GM23338 (cell line): ENCODE measurements around the gene PDHB. TPM values are rescaled to one million over a fixed set of nuclear protein-coding genes. Genes with fewer than 3 reads are reported as not detected.

ENCODE experiments used
- ATAC-seq: fragments of 200-7000 bp; cut with Tn5 transposase; 3 replicates; pipeline ENCODE4 v1.9.1; 2020
- DNase-seq: peaks from one replicate; pipeline ENCODE4 v3.0.0-alpha.2; 2015; ENCODE audit warnings: low spot score
- H2AFZ ChIP-seq: fragments of 200-600 bp; sonication (generic); 2 replicates; pipeline ENCODE4 v1.8.0; 2016; ENCODE audit warnings: antibody characterized with exemption, mild to moderate bottlenecking, moderate library complexity
- H3F3A ChIP-seq: fragments of 200-600 bp; sonication (generic); replicated peaks from 2 replicates; pipeline ENCODE4 v1.8.0; 2017; ENCODE audit warnings: antibody characterized with exemption, mixed run types, low read depth
- H3K27ac ChIP-seq: fragments of 200-600 bp; sonication (generic); 2 replicates; pipeline ENCODE4 v1.6.1; 2016; ENCODE audit warnings: low read depth
- H3K27me3 ChIP-seq: fragments of 200-600 bp; sonication (generic); 2 replicates; pipeline ENCODE4 v1.8.0; 2016; ENCODE audit warnings: mild to moderate bottlenecking, mixed run types, moderate library complexity; ENCODE audit not compliant: insufficient read depth
- H3K36me3 ChIP-seq: fragments of 200-600 bp; sonication (generic); 2 replicates; pipeline ENCODE4 v1.8.0; 2016; ENCODE audit warnings: mild to moderate bottlenecking; ENCODE audit not compliant: insufficient read depth
- H3K4me1 ChIP-seq: fragments of 200-600 bp; sonication (generic); 2 replicates; pipeline ENCODE4 v1.8.0; 2016; ENCODE audit warnings: mild to moderate bottlenecking, moderate library complexity; ENCODE audit not compliant: insufficient read depth
- H3K4me2 ChIP-seq: fragments of 200-600 bp; sonication (generic); 2 replicates; pipeline ENCODE4 v1.7.1; 2017; ENCODE audit warnings: mixed run types
- H3K4me3 ChIP-seq: fragments of 200-600 bp; sonication (generic); 2 replicates; pipeline ENCODE4 v1.6.1; 2016; ENCODE audit warnings: mixed run types
- H3K79me2 ChIP-seq: fragments of 200-600 bp; sonication (generic); replicated peaks from 2 replicates; pipeline ENCODE4 v1.8.0; 2017; ENCODE audit warnings: mild to moderate bottlenecking; ENCODE audit not compliant: insufficient read depth
- H3K9me2 ChIP-seq: fragments of 200-600 bp; sonication (generic); 2 replicates; pipeline ENCODE4 v1.8.0; 2017; ENCODE audit not compliant: insufficient read depth
- H4K20me1 ChIP-seq: fragments of 200-600 bp; sonication (generic); replicated peaks from 2 replicates; pipeline ENCODE4 v1.8.0; 2017; ENCODE audit warnings: mild to moderate bottlenecking; ENCODE audit not compliant: insufficient read depth
- H3K27ac Mint-ChIP-seq: 2 replicates; pipeline ENCODE4 v1.8.0; 2020; ENCODE audit warnings: inconsistent platforms, mild to moderate bottlenecking, moderate library complexity, mixed read lengths
- H3K27me3 Mint-ChIP-seq: 3 replicates; pipeline ENCODE4 v1.8.0; 2022; ENCODE audit warnings: low read depth, mild to moderate bottlenecking, moderate library complexity, mixed read lengths, inconsistent platforms; ENCODE audit not compliant: insufficient read depth, poor library complexity
- H3K36me3 Mint-ChIP-seq: 3 replicates; pipeline ENCODE4 v1.8.0; 2021; ENCODE audit warnings: low read depth, mild to moderate bottlenecking, inconsistent platforms, moderate library complexity, mixed read lengths
- H3K4me1 Mint-ChIP-seq: 3 replicates; pipeline ENCODE4 v1.8.0; 2020; ENCODE audit warnings: mild to moderate bottlenecking, inconsistent platforms, mixed read lengths
- H3K4me3 Mint-ChIP-seq: 3 replicates; pipeline ENCODE4 v1.8.0; 2021; ENCODE audit warnings: moderate library complexity, mild to moderate bottlenecking, inconsistent platforms, mixed read lengths
- H3K9me3 Mint-ChIP-seq: 3 replicates; pipeline ENCODE4 v1.8.0; 2020; ENCODE audit warnings: moderate library complexity, mild to moderate bottlenecking, inconsistent platforms, mixed read lengths
- CREB1 ChIP-seq: fragments of 250-450 bp; sonication (Bioruptor Pico); IDR thresholded peaks from 2 replicates; pipeline ENCODE4 v1.5.0; 2020; ENCODE audit warnings: low read depth, mild to moderate bottlenecking, moderate library complexity
- CTCF ChIP-seq, 2 experiments: fragments of 200-600 bp in 1 of 2; sonication (generic) in 1 of 2; conservative IDR thresholded peaks; 2 replicates each; pipeline versions ENCODE4 v1.5.1 to v1.6.1; 2016 to 2017; ENCODE audit warnings: antibody characterized with exemption in 2 of 2, low read depth in 2 of 2, mild to moderate bottlenecking in 2 of 2, moderate library complexity in 1 of 2
- EZH2 ChIP-seq: fragments of 200-600 bp; sonication (generic); IDR thresholded peaks from one replicate; pipeline ENCODE4 v1.8.0; 2017; ENCODE audit warnings: antibody characterized with exemption, mild to moderate bottlenecking, low read depth; ENCODE audit not compliant: unreplicated experiment
- EZH2phosphoT487 ChIP-seq: fragments of 200-600 bp; sonication (generic); IDR thresholded peaks from one replicate; pipeline ENCODE4 v1.8.1; 2018; ENCODE audit warnings: antibody characterized with exemption; ENCODE audit not compliant: unreplicated experiment
- JUNB ChIP-seq: IDR thresholded peaks from one replicate; pipeline ENCODE4 v1.6.1; 2016; ENCODE audit warnings: antibody characterized with exemption; ENCODE audit not compliant: unreplicated experiment
- POLR2AphosphoS5 ChIP-seq: IDR thresholded peaks from 2 replicates; pipeline ENCODE4 v1.6.1; 2016; ENCODE audit warnings: antibody characterized with exemption, low read depth
- STAT1 ChIP-seq: IDR thresholded peaks from one replicate; pipeline ENCODE4 v1.6.1; 2016; ENCODE audit warnings: antibody characterized with exemption; ENCODE audit not compliant: unreplicated experiment
- ZNF114 ChIP-seq: fragments of 250-450 bp; sonication (Bioruptor Pico); IDR thresholded peaks from 2 replicates; pipeline ENCODE4 v1.5.0; 2020; ENCODE audit warnings: mild to moderate bottlenecking, moderate library complexity
- ZNF331 ChIP-seq: fragments of 250-450 bp; sonication (Bioruptor Pico); IDR thresholded peaks from 2 replicates; pipeline ENCODE4 v1.5.0; 2020; ENCODE audit warnings: low read depth, mild to moderate bottlenecking, moderate library complexity
- ZNF462 ChIP-seq: fragments of 250-450 bp; sonication (Bioruptor Pico); IDR thresholded peaks from 2 replicates; pipeline ENCODE4 v1.5.0; 2020; ENCODE audit warnings: mild to moderate bottlenecking, moderate library complexity
- polyA plus RNA-seq: library from polyadenylated mRNA; unstranded; fragments of >200 nt; fragmentation: Nextera tagmentation; extraction: Ambion mirVana; gene quantifications from 2 replicates; pipeline ENCODE4 v1.2.1, GENCODE V29; 2016
- total RNA-seq: library from RNA; depleted of rRNA; stranded (reverse); fragments of >200 nt; shearing (Covaris generic); gene quantifications from 2 replicates; pipeline ENCODE4 v1.2.3, GENCODE V29; 2014

Gene PDHB
- total and polyA plus RNA-seq, 2 experiments from 2014 or later: 172 to 222 TPM

GRCh38 chr3:58422756-58423325 is 10.8 kb downstream of the PDHB start:
- ATAC-seq: peak; percentile 79

GRCh38 chr3:58421004-58421403 is 12.6 kb downstream of the PDHB start:
- H4K20me1 ChIP-seq: peaks cover under 1% of the 10 kb centered on the region
- no peak overlapping the region for H3K4me2 ChIP-seq
- no peaks in the 10 kb centered on the region for H3K9me2 ChIP-seq
- H3K36me3 Mint-ChIP-seq: peaks cover 20% of the 10 kb centered on the region
- H3K27me3 ChIP-seq: no peaks in the 10 kb centered on the region
- H3K4me1 ChIP-seq: no peaks in the 10 kb centered on the region
- H2AFZ ChIP-seq: no peak overlapping the region
- H3K27me3 Mint-ChIP-seq: peaks cover 6% of the 10 kb centered on the region
- peaks cover 6% of the 10 kb centered on the region for H3K4me1 Mint-ChIP-seq
- H3F3A ChIP-seq: peaks cover 4% of the 10 kb centered on the region
- ATAC-seq: no peak
- no peaks in the 10 kb centered on the region for H3K79me2 ChIP-seq
- peaks cover 16% of the 10 kb centered on the region for H3K36me3 ChIP-seq
- no peak overlapping the region for H3K4me3 Mint-ChIP-seq
- no peak for DNase-seq
- H3K27ac ChIP-seq: no peak overlapping the region
- no peak overlapping the region for H3K27ac Mint-ChIP-seq
- no peaks in the 10 kb centered on the region for H3K9me3 Mint-ChIP-seq
- no peak overlapping the region for H3K4me3 ChIP-seq
- TF ChIP-seq EZH2: no peak
- no peak for TF ChIP-seq ZNF462
- TF ChIP-seq STAT1: no peak
- no peak for TF ChIP-seq POLR2AphosphoS5
- TF ChIP-seq EZH2phosphoT487: no peak
- TF ChIP-seq ZNF114 (CRISPR knock-in tag): no peak
- no peak for TF ChIP-seq JUNB
- no peak for TF ChIP-seq ZNF331
- TF ChIP-seq CREB1 (CRISPR knock-in tag): no peak

More at GRCh38 chr3:58422756-58423325, 10.8 kb downstream of the PDHB start:
- Mint-ChIP-seq H3K4me3 (no peak overlapping the region), H3K36me3 (peaks cover 35% of the 10 kb centered on the region), H3K27ac (no peak overlapping the region), H3K9me3 (no peaks in the 10 kb centered on the region), H3K4me1 (peaks cover 6% of the 10 kb centered on the region), H3K27me3 (peaks cover 6% of the 10 kb centered on the region)
- DNase-seq: peak; percentile 71
- H3K4me1 ChIP-seq: no peaks in the 10 kb centered on the region
- H3K9me2 ChIP-seq: no peaks in the 10 kb centered on the region
- no peak overlapping the region for H3K4me2 ChIP-seq
- H3K4me3 ChIP-seq: no peak overlapping the region
- peaks cover 29% of the 10 kb centered on the region for H3K36me3 ChIP-seq
- H3K79me2 ChIP-seq: no peaks in the 10 kb centered on the region
- H2AFZ ChIP-seq: no peak overlapping the region
- peak; percentile 48 to 65 for TF ChIP-seq CTCF (conservative IDR thresholded peaks at IDR 0.05; ENCODE audit: low read depth in 2 of 2)
- no peak for TF ChIP-seq JUNB
- no peaks in the 10 kb centered on the region for H3K27me3 ChIP-seq
- peaks cover 3% of the 10 kb centered on the region for H4K20me1 ChIP-seq
- peak overlapping the region; percentile 72 for H3K27ac ChIP-seq
- H3F3A ChIP-seq: peaks cover 9% of the 10 kb centered on the region
